PFSK-1 (cell line): Measurements from ENCODE around the gene CASZ1.

ENCODE experiments used
- POLR2AphosphoS5 ChIP-seq: IDR thresholded peaks from 2 replicates; pipeline ENCODE4 v1.6.1; 2012; ENCODE audit warnings: low read depth, mild to moderate bottlenecking, control low read depth, low read length, moderate library complexity
- TF ChIP-seq, protein P1 (sequence below), 2 experiments: IDR thresholded peaks; 2 replicates each; pipeline versions ENCODE4 v1.6.1 to v1.8.0; 2011 to 2012; ENCODE audit warnings: low read depth in 2 of 2, low read length in 2 of 2, control low read depth in 1 of 2, inconsistent platforms in 1 of 2, mild to moderate bottlenecking in 1 of 2, moderate library complexity in 1 of 2; ENCODE audit not compliant: insufficient read depth in 1 of 2

DNA sequence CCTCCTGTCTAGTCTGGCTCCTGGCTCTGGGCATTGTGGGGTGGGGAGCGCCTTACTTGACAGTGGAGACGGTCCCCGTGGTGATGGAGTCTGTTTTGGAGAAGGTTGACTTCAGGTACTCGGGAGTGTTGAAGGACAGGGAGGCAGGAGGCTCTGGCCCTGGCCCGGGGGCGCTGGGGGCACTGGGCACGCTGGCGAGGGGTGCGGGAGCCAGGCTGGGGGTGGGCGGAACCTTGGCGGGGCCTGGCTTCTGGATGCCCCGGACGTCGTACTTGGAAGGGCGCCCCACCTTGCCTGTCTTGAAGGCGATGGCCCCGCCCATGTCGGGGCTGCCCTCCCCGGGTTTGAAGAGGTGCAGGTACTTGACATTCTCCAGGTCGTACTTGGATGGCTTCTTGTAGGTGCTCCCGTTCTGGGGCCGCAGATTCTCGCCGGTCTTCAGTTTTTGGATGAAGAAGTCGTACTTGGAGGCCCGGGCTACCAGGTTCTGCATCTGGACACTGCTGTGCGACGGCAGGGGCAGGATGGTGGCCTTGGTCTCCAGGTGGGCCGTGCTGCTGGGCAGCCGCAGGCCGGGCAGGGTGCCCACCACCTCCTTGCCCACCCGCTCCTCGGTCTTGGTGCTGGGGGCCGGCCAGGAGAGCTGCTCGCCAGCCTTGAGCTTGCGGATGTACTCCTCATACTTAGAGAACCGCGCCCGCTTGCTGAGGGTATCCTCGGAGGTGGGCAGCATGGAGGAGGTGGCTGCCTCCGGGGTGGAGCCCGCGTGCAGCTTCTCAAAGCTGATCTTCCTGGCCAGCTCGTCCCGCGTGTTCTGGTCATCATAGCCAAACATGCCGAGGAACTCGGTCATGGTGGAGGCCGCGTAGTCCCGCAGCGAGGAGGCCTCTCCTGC lies 136.6 kb downstream of the CASZ1 start:
- TF ChIP-seq, protein P1, sequence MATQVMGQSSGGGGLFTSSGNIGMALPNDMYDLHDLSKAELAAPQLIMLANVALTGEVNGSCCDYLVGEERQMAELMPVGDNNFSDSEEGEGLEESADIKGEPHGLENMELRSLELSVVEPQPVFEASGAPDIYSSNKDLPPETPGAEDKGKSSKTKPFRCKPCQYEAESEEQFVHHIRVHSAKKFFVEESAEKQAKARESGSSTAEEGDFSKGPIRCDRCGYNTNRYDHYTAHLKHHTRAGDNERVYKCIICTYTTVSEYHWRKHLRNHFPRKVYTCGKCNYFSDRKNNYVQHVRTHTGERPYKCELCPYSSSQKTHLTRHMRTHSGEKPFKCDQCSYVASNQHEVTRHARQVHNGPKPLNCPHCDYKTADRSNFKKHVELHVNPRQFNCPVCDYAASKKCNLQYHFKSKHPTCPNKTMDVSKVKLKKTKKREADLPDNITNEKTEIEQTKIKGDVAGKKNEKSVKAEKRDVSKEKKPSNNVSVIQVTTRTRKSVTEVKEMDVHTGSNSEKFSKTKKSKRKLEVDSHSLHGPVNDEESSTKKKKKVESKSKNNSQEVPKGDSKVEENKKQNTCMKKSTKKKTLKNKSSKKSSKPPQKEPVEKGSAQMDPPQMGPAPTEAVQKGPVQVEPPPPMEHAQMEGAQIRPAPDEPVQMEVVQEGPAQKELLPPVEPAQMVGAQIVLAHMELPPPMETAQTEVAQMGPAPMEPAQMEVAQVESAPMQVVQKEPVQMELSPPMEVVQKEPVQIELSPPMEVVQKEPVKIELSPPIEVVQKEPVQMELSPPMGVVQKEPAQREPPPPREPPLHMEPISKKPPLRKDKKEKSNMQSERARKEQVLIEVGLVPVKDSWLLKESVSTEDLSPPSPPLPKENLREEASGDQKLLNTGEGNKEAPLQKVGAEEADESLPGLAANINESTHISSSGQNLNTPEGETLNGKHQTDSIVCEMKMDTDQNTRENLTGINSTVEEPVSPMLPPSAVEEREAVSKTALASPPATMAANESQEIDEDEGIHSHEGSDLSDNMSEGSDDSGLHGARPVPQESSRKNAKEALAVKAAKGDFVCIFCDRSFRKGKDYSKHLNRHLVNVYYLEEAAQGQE (IDR thresholded peaks at IDR 0.05; ENCODE audit: insufficient read depth in 1 of 2, low read depth in 2 of 2, low read length in 2 of 2): no peak
- no peak for TF ChIP-seq POLR2AphosphoS5
